GM20431 (cell line): Measurements from ENCODE around the gene CREBBP.

Source experiments
- in situ Hi-C: fragments of 300-500 bp; cut with MseI, MboI; formaldehyde crosslinking; loops from one replicate; pipeline ENCODE4 v1.15.0; 2020; ENCODE audit warnings: low sequenced_read_pairs; ENCODE audit not compliant: unreplicated experiment

CREBBP gene

GRCh38 chr16:3774819-3775218, 105.7 kb downstream of the CREBBP start:
- in situ Hi-C loops, result no loop called here

- in situ Hi-C loops, result no loop called here
These were observed 106.3 kb downstream of the CREBBP start for GRCh38 chr16:3774156-3774767.

DNA sequence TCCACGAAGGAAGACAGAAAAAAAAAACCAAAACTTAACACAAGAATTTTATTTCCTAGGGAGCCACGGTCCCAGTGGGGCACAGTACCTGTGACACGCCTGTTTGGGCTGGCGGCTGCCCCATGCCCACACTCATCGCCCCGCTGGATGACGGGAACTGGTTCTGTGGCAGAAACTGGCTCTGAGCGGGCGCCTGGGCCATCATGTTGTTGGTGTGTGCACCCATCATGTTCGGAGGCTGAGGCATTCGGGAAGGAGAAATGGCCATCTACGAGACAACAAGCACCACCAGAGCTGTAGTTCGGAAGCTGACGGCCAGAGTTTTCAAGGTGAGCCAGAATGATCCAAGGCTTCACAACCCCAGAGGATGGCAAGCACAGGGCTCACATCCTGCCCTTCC, 106.8 kb downstream of the CREBBP start:
- in situ Hi-C loops, result no loop called here

GRCh38 chr16:3771513-3771912, 109.0 kb downstream of the CREBBP start:
- in situ Hi-C loops, result no loop called here

DNA sequence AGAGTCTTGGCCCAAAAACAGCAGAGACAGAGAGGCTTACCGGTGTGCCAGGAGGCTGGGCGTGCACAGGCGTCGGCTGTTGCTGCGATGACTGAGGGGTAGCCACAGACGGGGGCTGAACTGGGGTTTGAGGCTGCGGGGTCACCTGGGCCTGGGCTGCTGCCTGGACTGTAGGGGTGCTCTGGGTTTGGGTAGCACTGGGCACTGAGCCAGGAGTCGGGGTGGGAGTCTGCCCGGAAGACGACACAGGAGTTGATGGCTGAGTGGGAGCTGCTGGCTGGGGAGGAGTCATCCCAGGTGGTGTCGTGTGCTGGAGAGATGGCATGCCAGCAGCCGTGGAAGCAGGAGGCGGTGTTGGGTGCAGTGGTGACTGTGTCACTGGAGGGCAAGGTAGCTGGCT, 110.0 kb downstream of the CREBBP start:
- in situ Hi-C loops, result no loop called here

DNA sequence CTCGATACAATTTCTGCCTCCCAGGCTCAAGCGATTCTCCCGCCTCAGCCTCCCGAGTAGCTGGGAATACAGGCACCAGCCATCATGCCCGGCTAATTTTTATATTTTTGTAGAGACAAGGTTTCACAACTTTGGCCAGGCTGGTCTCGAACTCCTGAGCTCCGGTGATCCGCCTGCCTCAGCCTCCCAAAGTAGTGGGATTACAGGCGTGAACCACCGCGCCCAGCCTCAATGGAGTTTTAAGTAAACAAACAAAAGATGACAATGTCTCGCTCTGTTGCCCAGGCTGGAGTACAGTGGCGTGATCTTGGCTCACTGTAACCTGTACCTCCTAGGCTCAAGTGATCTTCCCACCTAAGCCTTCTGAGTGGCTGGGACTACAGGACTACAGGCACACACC, 110.6 kb downstream of the CREBBP start:
- in situ Hi-C loops, result no loop called here

DNA sequence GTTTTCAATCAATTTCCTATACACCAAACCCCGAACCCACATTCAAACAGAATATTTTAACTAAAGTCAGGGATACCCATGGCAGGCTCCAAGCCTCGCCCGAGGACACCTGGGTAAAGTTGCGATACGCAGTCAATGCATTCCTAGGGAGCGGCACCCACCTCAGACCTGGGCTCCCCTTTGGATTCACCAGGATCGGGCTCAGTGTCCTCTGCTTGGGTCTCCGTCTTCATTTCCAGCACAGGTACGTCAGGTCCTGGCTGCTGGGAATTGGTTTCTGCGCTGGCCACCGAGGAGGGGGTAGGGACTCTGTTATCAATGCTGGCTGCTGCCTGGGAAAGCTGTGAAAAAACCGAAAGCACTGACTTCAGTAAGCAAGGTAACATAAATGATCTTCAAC, 111.5 kb downstream of the CREBBP start:
- in situ Hi-C loops, result no loop called here

DNA sequence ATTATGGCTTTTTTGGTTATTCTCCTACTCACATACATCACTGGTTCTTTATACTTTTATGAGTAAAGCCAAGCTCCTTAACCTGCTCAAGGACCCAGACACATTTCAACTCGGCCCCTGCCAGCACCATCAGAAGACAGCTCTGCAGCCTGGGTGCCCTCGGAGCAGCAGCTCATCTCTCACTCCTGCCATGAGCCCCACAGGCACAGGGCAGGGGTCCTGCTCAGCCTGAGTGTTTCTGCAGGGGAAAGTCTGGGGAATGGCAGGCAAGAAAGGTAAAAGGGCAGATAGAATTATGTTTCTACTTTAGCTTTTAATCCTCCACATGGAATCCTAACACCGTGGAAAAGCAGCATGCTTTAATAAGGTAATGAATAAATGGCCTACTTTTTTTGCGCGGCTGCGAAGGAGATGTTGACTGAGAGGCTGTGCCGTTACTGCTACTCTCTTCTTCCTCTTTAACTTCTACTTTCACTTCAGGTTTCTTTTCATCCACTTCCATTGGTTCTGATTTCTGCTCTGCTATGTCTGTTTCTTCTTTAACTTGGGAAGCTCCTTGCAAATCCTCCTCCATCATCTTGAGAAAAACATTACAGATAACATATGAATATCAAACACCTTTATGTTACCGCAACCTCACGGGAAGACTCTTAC, 113.1 kb downstream of the CREBBP start:
- in situ Hi-C loops, result no loop called here

GRCh38 chr16:3766177-3766576, 114.3 kb downstream of the CREBBP start:
- in situ Hi-C loops, result no loop called here

GRCh38 chr16:3764409-3764808, 116.1 kb downstream of the CREBBP start:
- in situ Hi-C loops, result no loop called here

DNA sequence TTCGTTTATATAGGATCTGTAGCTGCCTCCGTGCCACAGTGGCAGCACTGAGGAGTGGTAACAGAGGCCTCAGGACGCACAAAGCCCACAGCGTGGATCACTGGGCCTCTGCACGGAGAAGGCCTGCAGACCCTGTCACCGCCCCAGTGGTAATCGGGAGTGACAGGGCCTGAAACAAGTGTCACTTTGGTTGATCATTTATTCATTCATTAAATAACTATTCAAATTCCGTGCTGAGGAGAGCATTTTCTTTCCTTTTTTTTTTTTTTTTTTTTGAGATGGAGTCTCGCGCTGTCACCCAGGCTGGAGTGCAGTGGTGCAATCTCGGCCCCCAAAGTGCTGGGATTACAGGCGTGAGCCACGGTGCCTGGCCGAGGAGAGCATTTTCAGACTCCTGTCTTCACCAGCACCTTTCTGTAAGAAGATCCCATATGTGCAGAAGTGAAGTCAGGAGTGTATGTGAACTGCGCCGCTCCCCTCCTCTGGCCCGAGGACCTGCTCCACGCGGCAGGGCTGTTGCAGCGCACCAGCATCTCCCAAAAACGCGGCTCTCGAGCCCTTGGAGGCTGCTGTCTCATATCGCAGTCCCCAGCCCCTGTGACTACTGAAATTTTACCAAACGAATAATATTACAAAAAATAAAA, 118.3 kb downstream of the CREBBP start:
- in situ Hi-C loops, result no loop called here

DNA sequence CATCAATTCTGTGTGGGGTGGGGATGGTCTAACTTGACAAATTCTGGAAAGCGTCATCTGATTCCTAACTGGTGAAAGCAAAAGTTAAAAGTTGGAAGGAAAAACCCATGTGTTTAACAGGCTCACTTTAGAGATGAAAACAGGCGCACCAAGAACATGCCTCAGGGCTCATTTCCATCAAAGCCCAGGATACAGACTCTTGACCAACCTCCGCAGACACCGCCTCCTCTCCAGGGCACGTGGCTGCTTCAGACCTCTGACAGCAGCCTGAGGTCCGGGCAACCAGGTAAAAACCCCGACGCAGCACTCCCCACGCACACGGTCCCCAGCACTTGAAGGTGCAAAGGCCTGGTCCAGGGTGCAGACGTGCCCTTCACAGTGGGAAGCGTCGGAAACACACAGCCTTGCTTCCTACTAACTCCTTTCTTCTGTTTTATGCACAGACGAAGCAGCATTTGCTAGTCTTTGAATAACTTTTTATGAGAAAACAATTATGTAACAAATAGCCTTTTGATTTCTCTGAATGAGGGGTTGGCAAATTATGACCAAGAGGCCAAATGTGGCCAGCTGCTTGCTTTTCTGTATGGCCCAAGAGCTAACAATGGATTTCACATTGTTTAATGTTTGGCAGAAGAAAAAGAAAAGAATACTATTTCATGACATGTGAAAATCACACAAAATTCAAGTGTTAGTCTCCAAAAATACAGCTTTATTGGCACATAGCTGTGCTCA, 119.0 kb downstream of the CREBBP start:
- in situ Hi-C loops, result no loop called here

GRCh38 chr16:3760518-3760917, 120.0 kb downstream of the CREBBP start:
- in situ Hi-C loops, result no loop called here

DNA sequence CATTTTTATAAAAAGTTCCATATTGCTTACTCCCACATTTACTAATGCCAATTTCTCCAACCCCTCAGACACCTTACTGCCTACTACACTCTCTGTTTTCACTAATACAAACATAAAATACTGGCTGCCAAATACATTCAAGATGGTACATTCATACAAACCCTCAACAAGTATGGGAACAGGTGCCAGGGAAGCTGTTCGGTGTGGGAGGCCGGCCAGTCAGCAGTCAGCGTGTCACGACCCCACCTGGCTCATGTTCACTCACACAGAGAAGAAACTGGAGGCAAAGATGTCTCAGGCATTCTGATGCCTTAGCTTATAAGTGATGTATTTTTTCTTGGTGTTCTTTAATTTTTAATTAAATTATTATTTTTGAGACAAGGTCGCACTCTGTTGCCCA, 120.8 kb downstream of the CREBBP start:
- in situ Hi-C loops, result no loop called here

GRCh38 chr16:3756113-3756512, 124.4 kb downstream of the CREBBP start:
- in situ Hi-C loops, result no loop called here

GRCh38 chr16:3755249-3755648, 125.3 kb downstream of the CREBBP start:
- in situ Hi-C loops, result no loop called here

DNA sequence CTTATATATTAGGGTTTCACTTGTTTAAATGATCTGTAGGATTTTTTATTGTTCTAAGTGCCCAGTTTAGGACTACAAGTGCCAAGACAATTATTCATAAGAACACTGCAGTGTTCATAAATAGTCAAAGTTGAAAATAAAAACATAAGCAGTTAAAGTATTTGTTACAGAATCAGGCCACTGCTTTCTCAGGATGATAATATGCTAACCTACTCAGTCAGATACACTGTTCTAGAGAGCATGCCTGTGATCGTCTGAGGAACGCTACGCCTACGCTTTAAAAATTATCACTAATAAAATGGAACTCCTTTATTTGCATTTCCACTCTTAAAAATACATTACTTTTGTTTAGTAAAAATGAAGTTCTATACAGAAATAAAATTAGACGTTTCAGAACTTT, 125.7 kb downstream of the CREBBP start:
- in situ Hi-C loops, result no loop called here

DNA sequence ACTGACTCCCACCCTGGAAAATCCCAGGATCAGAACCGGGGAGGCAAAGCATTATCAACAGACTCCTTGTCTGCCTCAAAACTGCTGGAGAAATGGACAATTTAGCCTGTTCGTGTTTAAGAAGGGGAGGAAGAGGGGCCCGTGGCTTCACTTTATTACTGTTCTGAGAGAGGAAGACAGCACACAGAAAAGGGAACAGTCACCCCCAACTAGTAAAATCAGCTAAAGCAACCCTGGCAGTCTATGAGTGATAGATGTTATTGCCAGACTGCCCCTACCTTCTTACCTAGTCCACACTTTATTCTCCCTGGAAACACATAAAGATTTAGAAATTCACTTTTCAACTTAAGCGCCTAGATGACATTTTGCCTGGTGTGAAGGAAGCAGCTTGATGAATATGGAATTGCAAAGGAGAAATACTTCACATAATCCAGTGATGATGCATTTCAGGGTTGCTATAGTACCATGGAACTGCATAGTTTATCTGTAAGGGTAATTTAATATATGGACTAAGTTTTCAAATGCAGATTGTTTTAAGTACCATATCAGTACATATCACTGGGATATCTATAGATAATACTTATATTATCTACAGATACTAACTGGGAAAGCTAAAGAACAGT, 126.3 kb downstream of the CREBBP start:
- in situ Hi-C loops, result no loop called here

DNA sequence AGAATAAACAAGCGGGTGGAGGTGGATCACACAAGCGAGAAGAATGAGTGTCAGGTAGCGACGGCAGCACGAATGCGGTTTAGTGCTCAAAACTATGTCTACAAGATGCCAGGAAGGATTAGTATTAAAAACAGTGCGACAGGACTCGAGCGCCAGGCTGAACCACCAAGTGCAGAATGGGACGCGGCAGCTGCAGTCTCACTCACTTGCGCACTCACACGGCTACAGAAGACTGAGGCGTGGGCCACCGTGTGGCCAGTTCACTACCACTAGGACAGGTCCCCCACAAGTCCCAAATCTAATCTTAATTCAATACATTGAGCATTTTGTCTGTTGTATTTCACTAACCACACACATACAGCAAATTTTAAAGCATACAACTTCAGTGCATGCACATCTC, 127.5 kb downstream of the CREBBP start:
- in situ Hi-C loops, result no loop called here

DNA sequence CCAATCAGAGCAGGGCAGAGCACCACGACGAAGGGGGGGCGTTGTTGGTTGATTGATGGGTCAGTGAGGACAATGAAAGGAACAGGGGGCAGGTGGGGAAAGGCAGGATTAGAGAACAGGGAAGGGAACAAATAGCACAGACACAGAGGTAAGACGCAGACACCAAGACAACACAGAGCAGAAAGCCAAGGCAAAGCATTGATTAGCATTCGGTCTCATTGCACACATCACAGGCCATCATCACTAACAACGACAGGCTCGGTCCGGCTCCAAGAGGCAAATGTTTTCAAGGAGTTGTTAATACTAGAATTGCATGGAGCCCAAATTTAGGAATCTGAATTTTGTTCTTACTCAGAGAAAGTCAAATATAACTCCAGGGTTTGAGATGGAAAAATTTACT, 128.6 kb downstream of the CREBBP start:
- in situ Hi-C loops, result no loop called here

- in situ Hi-C loops, result no loop called here
These were observed 132.2 kb downstream of the CREBBP start for GRCh38 chr16:3748307-3748706.
